KMS-11 (cell line): ENCODE results near the gene ZNF469.

Experiments used
- H2AFZ ChIP-seq: fragments of 200-600 bp; sonication (generic); 2 replicates; pipeline ENCODE4 v1.6.1; 2016; ENCODE audit warnings: antibody characterized with exemption, mixed run types, low read depth
- H3K27ac ChIP-seq: fragments of 200-600 bp; sonication (generic); 2 replicates; pipeline ENCODE4 v1.6.1; 2016; ENCODE audit warnings: mild to moderate bottlenecking, mixed run types
- H3K27me3 ChIP-seq: fragments of 200-600 bp; sonication (generic); 2 replicates; pipeline ENCODE4 v1.6.1; 2017; ENCODE audit warnings: mild to moderate bottlenecking, low read depth, mixed run types, moderate library complexity; ENCODE audit not compliant: insufficient read depth
- H3K36me3 ChIP-seq: fragments of 200-600 bp; sonication (generic); 2 replicates; pipeline ENCODE4 v1.6.1; 2017; ENCODE audit warnings: mild to moderate bottlenecking, mixed run types; ENCODE audit not compliant: insufficient read depth
- H3K4me1 ChIP-seq: fragments of 200-600 bp; sonication (generic); 2 replicates; pipeline ENCODE4 v1.6.1; 2016; ENCODE audit warnings: mild to moderate bottlenecking, low read depth, mixed run types; ENCODE audit not compliant: poor library complexity, severe bottlenecking
- H3K4me2 ChIP-seq: fragments of 200-600 bp; sonication (generic); 2 replicates; pipeline ENCODE4 v1.7.0; 2016; ENCODE audit warnings: mild to moderate bottlenecking, mixed run types
- H3K4me3 ChIP-seq: fragments of 200-600 bp; sonication (generic); IDR thresholded peaks from 2 replicates; pipeline ENCODE4 v1.6.1; 2017; ENCODE audit warnings: low read depth, low read length, mixed read lengths; ENCODE audit not compliant: insufficient read depth
- H3K79me2 ChIP-seq: fragments of 200-600 bp; sonication (generic); 2 replicates; pipeline ENCODE4 v1.6.1; 2016; ENCODE audit warnings: low read depth, mixed run types; ENCODE audit not compliant: insufficient read depth
- H3K9ac ChIP-seq: fragments of 200-600 bp; sonication (generic); 2 replicates; pipeline ENCODE4 v1.6.1; 2016; ENCODE audit warnings: mild to moderate bottlenecking, mixed run types
- H4K20me1 ChIP-seq: fragments of 200-600 bp; sonication (generic); 2 replicates; pipeline ENCODE4 v1.6.1; 2016; ENCODE audit warnings: mild to moderate bottlenecking, mixed run types; ENCODE audit not compliant: insufficient read depth
- CTCF ChIP-seq: fragments of 200-600 bp; sonication (generic); conservative IDR thresholded peaks from 2 replicates; pipeline ENCODE4 v1.6.1; 2017; ENCODE audit warnings: low read depth, mild to moderate bottlenecking, antibody characterized with exemption, low read length, moderate library complexity, mixed read lengths

Gene ZNF469

GRCh38 chr16:88402551-88403240 lies 19.9 kb downstream of the ZNF469 start:
- Histone ChIP-seq H3K4me2 (no peak overlapping the region), H3K27me3 (peaks cover 75% of the 10 kb centered on the region), H3K27ac (no peak overlapping the region), H3K9ac (no peak overlapping the region), H2AFZ (no peak overlapping the region), H3K4me1 (no peaks in the 10 kb centered on the region), H3K79me2 (no peaks in the 10 kb centered on the region), H3K4me3 (no peak overlapping the region), H3K36me3 (no peaks in the 10 kb centered on the region), H4K20me1 (no peaks in the 10 kb centered on the region)
- TF ChIP-seq CTCF = no peak

GRCh38 chr16:88403794-88404581 lies 21.2 kb downstream of the ZNF469 start:
- Histone ChIP-seq H4K20me1 (no peaks in the 10 kb centered on the region), H3K9ac (no peak overlapping the region), H3K4me2 (no peak overlapping the region), H3K79me2 (no peaks in the 10 kb centered on the region), H3K27ac (no peak overlapping the region), H3K27me3 (peaks cover 74% of the 10 kb centered on the region), H2AFZ (no peak overlapping the region), H3K4me1 (no peaks in the 10 kb centered on the region), H3K36me3 (no peaks in the 10 kb centered on the region), H3K4me3 (no peak overlapping the region)
- no peak for TF ChIP-seq CTCF

- no peaks in the 10 kb centered on the region for H3K79me2 ChIP-seq
- no peak overlapping the region for H3K27ac ChIP-seq
- no peaks in the 10 kb centered on the region for H4K20me1 ChIP-seq
- no peaks in the 10 kb centered on the region for H3K4me1 ChIP-seq
- no peak overlapping the region for H3K4me2 ChIP-seq
- H3K36me3 ChIP-seq = no peaks in the 10 kb centered on the region
- no peak for TF ChIP-seq CTCF
- H3K9ac ChIP-seq = no peak overlapping the region
- H2AFZ ChIP-seq = no peak overlapping the region
- peaks cover 72% of the 10 kb centered on the region for H3K27me3 ChIP-seq
- no peak overlapping the region for H3K4me3 ChIP-seq
Measured at GRCh38 chr16:88404769-88405168, 22.0 kb downstream of the ZNF469 start.

- H3K4me1 ChIP-seq = no peaks in the 10 kb centered on the region
Measured at GRCh38 chr16:88405216-88406060, 22.7 kb downstream of the ZNF469 start.

More at GRCh38 chr16:88405216-88406060, 22.7 kb downstream of the ZNF469 start:
- no peak for TF ChIP-seq CTCF
- H4K20me1 ChIP-seq = no peaks in the 10 kb centered on the region
- no peak overlapping the region for H2AFZ ChIP-seq
- no peaks in the 10 kb centered on the region for H3K36me3 ChIP-seq
- H3K79me2 ChIP-seq = no peaks in the 10 kb centered on the region
- H3K27ac ChIP-seq = no peak overlapping the region
- no peak overlapping the region for H3K4me3 ChIP-seq
- peaks cover 65% of the 10 kb centered on the region for H3K27me3 ChIP-seq
- H3K4me2 ChIP-seq = no peak overlapping the region
- no peak overlapping the region for H3K9ac ChIP-seq
